GM12878 (cell line): Measurements from ENCODE around the gene NUP50. TPM values are rescaled to one million over a fixed set of nuclear protein-coding genes. Genes with fewer than 3 reads are reported as not detected.

ENCODE experiments used
- ATAC-seq: fragments of 200-7000 bp; cut with Tn5 transposase; 3 replicates; pipeline ENCODE4 v1.9.1; 2020; ENCODE audit warnings: mild to moderate bottlenecking, moderate library complexity
- BruUV-seq: library from RNA; stranded (reverse); fragments of 400-500 nt; replicated peaks from 2 replicates; lab custom pipeline; 2021; lab: Mats Ljungman, UMichigan
- CTCF ChIA-PET: fragments of 300-600 bp; sonication (Branson Sonifier 250); formaldehyde crosslinking; extraction: SDS; loops from one replicate; lab custom pipeline; 2021; ENCODE audit warnings: inconsistent platforms; lab: Yijun Ruan, JAX
- POLR2A ChIA-PET: fragments of 350-600 bp; formaldehyde crosslinking; extraction: SDS; loops from one replicate; lab custom pipeline; 2021; ENCODE audit warnings: inconsistent platforms; lab: Charles Lee
- RAD21 ChIA-PET: fragments of 300-600 bp; sonication (Branson Sonifier 250); formaldehyde crosslinking; loops from one replicate; lab custom pipeline; 2023; ENCODE audit warnings: antibody characterized with exemption; ENCODE audit not compliant: unreplicated experiment; lab: Charles Lee
- SMC1A ChIA-PET: fragments of 300-600 bp; sonication (Branson Sonifier 250); formaldehyde crosslinking; loops from one replicate; lab custom pipeline; 2023; ENCODE audit not compliant: unreplicated experiment, uncharacterized antibody; lab: Charles Lee
- DNase-seq: peaks from one replicate; pipeline ENCODE4 v3.0.0-alpha.2; 2011; ENCODE audit warnings: low read depth, low spot score
- FAIRE-seq: peaks from 3 replicates; lab custom pipeline; 2011; peaks lifted over from hg19 to GRCh38; lab: Jason Lieb, UNC
- H2AFZ ChIP-seq: 2 replicates; pipeline ENCODE4 v1.6.0; 2011; ENCODE audit warnings: low read depth, low read length, control low read depth; ENCODE audit not compliant: control insufficient read depth
- H3K27ac ChIP-seq: 2 replicates; pipeline ENCODE4 v1.5.1; 2011; ENCODE audit warnings: control low read depth; ENCODE audit not compliant: control insufficient read depth, insufficient read depth
- H3K27me3 ChIP-seq, 2 experiments: replicated peaks in 1 of 2; 2 replicates each; pipeline versions ENCODE4 v1.6.0 to v1.6.1; 2011; ENCODE audit warnings: low read length in 1 of 2; ENCODE audit not compliant: control insufficient read depth in 2 of 2, insufficient read depth in 2 of 2
- H3K36me3 ChIP-seq, 2 experiments: 2 replicates each; pipeline ENCODE4 v1.5.1; 2011; ENCODE audit warnings: low read length in 1 of 2; ENCODE audit not compliant: control insufficient read depth in 2 of 2, insufficient read depth in 2 of 2
- H3K4me1 ChIP-seq: 2 replicates; pipeline ENCODE4 v1.6.1; 2011; ENCODE audit warnings: mild to moderate bottlenecking, low read length, moderate library complexity, mixed read lengths; ENCODE audit not compliant: control insufficient read depth, insufficient read depth
- H3K4me2 ChIP-seq: 2 replicates; pipeline ENCODE4 v1.6.0; 2011; ENCODE audit warnings: control low read depth; ENCODE audit not compliant: control insufficient read depth, insufficient read depth
- H3K4me3 ChIP-seq: fragments of 200-600 bp; sonication (generic); 2 replicates; pipeline ENCODE4 v1.5.1; 2016
- H3K79me2 ChIP-seq: 2 replicates; pipeline ENCODE4 v1.6.0; 2011; ENCODE audit warnings: low read length; ENCODE audit not compliant: control insufficient read depth, insufficient read depth
- H3K9ac ChIP-seq: 2 replicates; pipeline ENCODE4 v1.8.0; 2011; ENCODE audit warnings: low read length, control low read depth, mixed read lengths; ENCODE audit not compliant: control insufficient read depth, insufficient read depth
- H3K9me3 ChIP-seq: replicated peaks from 3 replicates; pipeline ENCODE4 v1.5.1; 2011; ENCODE audit warnings: mild to moderate bottlenecking, low read length; ENCODE audit not compliant: control insufficient read depth, insufficient read depth
- H4K20me1 ChIP-seq: 2 replicates; pipeline ENCODE4 v1.6.0; 2011; ENCODE audit not compliant: control insufficient read depth, insufficient read depth
- CHD4 ChIP-seq: fragments of 200-600 bp; sonication (generic); IDR thresholded peaks from 2 replicates; pipeline ENCODE4 v1.6.1; 2016; ENCODE audit warnings: mild to moderate bottlenecking
- ETV6 ChIP-seq, 2 experiments: fragments of 450-650 bp in 1 of 2; IDR thresholded peaks in 1 of 2; conservative IDR thresholded peaks in 1 of 2; 2 replicates each; pipeline ENCODE4 v1.6.1; 2014; ENCODE audit warnings: antibody characterized with exemption in 1 of 2, borderline replicate concordance in 1 of 2, low read depth in 1 of 2, mild to moderate bottlenecking in 1 of 2, moderate library complexity in 1 of 2
- FOS ChIP-seq: IDR thresholded peaks from 3 replicates; pipeline ENCODE4 v1.6.1; 2011; ENCODE audit warnings: borderline replicate concordance; ENCODE audit not compliant: insufficient read length; ENCODE audit errors: extremely low read depth
- LARP7 ChIP-seq: fragments of 450-650 bp; IDR thresholded peaks from 2 replicates; pipeline ENCODE4 v1.6.1; 2017; ENCODE audit warnings: mild to moderate bottlenecking
- SRF ChIP-seq, 2 experiments: IDR thresholded peaks; 2 replicates each; pipeline ENCODE4 v1.6.1; 2011; ENCODE audit warnings: low read depth in 2 of 2, low read length in 2 of 2, mild to moderate bottlenecking in 1 of 2, moderate library complexity in 1 of 2
- SUPT20H ChIP-seq: IDR thresholded peaks from 2 replicates; pipeline ENCODE4 v1.6.1; 2011; ENCODE audit warnings: low read depth, mild to moderate bottlenecking, low read length, moderate library complexity, borderline replicate concordance; ENCODE audit not compliant: control insufficient read depth
- WRNIP1 ChIP-seq: IDR thresholded peaks from 2 replicates; pipeline ENCODE4 v1.6.1; 2011; ENCODE audit warnings: low read depth, low read length, improper control_type of control experiment, borderline replicate concordance
- YY1 ChIP-seq: IDR thresholded peaks from 2 replicates; pipeline ENCODE4 v1.6.1; 2011; ENCODE audit warnings: low read depth, mild to moderate bottlenecking, low read length
- ZNF207 ChIP-seq: fragments of 450-650 bp; IDR thresholded peaks from 2 replicates; pipeline ENCODE4 v1.6.1; 2014; ENCODE audit warnings: antibody characterized with exemption, mild to moderate bottlenecking, borderline replicate concordance
- WGBS: methylation state at CpG from one replicate; pipeline ENCODE4 v1.1.6; 2016; ENCODE audit warnings: low lambda C conversion rate; ENCODE audit not compliant: insufficient replicate concordance, insufficient coverage; ENCODE audit errors: missing lambda C conversion rate; 5-methylcytosine and 5-hydroxymethylcytosine counted together
- in situ Hi-C: fragments of 300-500 bp; cut with MboI; formaldehyde crosslinking; loops from 9 replicates; pipeline ENCODE4 v1.14.3; 2018; ENCODE audit warnings: mixed read lengths
- intact Hi-C: fragments of 100-400 bp; cut with micrococcal nuclease; formaldehyde crosslinking; loops from one replicate; pipeline ENCODE4 v1.14.2; 2022; ENCODE audit not compliant: unreplicated experiment
- polyA plus RNA-seq, 11 experiments: library from polyadenylated mRNA; depleted of rRNA in 4 of 11; unstranded in 6 of 11; stranded (reverse) in 5 of 11; fragments of >200 nt; fragmentation: Nextera tagmentation in 4 of 11; fragmentation: Illumina TruSeq in 1 of 11; extraction: Ambion mirVana in 4 of 11; extraction: Trizol in 1 of 11; gene quantifications; 1 replicate in 1 of 11; 2 replicates in 10 of 11; pipeline versions ENCODE4 v1.2.1 to v1.2.3, GENCODE V29; 2011 to 2016; ENCODE audit warnings: inconsistent platforms in 2 of 11, missing spikeins in 2 of 11, low read depth in 1 of 11
- total RNA-seq, 4 experiments: library from RNA; depleted of rRNA in 3 of 4; stranded (reverse); fragments of >200 nt in 3 of 4; fragmentation: Illumina TruSeq in 1 of 4; extraction: Trizol in 1 of 4; gene quantifications; 2 replicates each; pipeline versions ENCODE4 v1.2.1 to v1.2.3, GENCODE V29; 2013 to 2021
- TF ChIP-seq, protein P1 (sequence below): fragments of 450-650 bp; IDR thresholded peaks from 2 replicates; pipeline ENCODE4 v1.6.1; 2017; ENCODE audit warnings: low read depth, mild to moderate bottlenecking, moderate library complexity
- TF ChIP-seq, protein P2 (sequence below), 3 experiments: IDR thresholded peaks in 2 of 3; conservative IDR thresholded peaks in 1 of 3; 2 replicates each; pipeline ENCODE4 v1.5.1; 2011; ENCODE audit warnings: low read depth in 3 of 3, low read length in 3 of 3, mild to moderate bottlenecking in 3 of 3, control low read depth in 2 of 3, moderate library complexity in 2 of 3, inconsistent platforms in 1 of 3, mixed read lengths in 1 of 3; ENCODE audit not compliant: control insufficient read depth in 2 of 3, insufficient read depth in 1 of 3; ENCODE audit errors: extremely low read depth in 1 of 3
- TF ChIP-seq, protein P3 (sequence below): IDR thresholded peaks from 2 replicates; pipeline ENCODE4 v1.6.1; 2011; ENCODE audit warnings: low read depth, mild to moderate bottlenecking, low read length, moderate library complexity, borderline replicate concordance; ENCODE audit errors: extremely low read depth

NUP50 gene
- total and polyA plus RNA-seq, 10 of the 15 experiments (the other 5 are each of a cell fraction or from before 2014, with no cell fraction given) = 36.8 to 125 (median 78.8) TPM

DNA sequence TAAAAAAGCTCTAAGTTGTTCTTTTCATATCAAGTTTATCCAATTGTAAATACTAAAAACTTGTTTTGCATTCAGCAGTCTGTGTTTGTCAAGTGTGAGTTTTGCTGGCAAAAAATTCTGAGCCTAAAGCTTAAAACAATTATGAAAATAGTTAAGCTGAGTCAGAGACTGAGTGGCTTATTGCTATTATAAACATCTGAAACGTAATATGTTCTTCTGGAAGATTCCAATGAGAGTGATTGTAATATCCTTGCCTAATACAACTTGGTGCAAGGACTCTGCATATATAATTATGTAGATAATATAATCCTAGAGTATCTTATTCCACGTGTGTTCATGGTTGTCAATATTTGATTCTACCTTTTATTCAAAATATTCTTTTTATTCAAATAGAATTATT lies 14.1 kb upstream of the NUP50 start:
- Histone ChIP-seq H3K27me3 (no peaks in the 10 kb centered on the region), H3K36me3 (no peaks in the 10 kb centered on the region; a peak in 1 of 4 replicates), H2AFZ (no peak overlapping the region), H4K20me1 (no peaks in the 10 kb centered on the region), H3K4me1 (no peaks in the 10 kb centered on the region), H3K79me2 (no peaks in the 10 kb centered on the region), H3K27ac (no peak overlapping the region), H3K9ac (no peak overlapping the region), H3K4me3 (no peak overlapping the region), H3K9me3 (no peaks in the 10 kb centered on the region), H3K4me2 (no peak overlapping the region)
- intact Hi-C loops = no loop called here
- FAIRE-seq (no peak), DNase-seq (no peak), ATAC-seq (no peak)
- WGBS = 96% methylated on average over 2 of the region's 2 CpGs
- SMC1A ChIA-PET = interaction anchor here (0.6 to 1.4 kb wide), 2 partner anchors 9 to 12 kb away, joined by 3 read pairs; no protein-coding TSS in a partner anchor
- no TSS peak for BruUV-seq
- RAD21 ChIA-PET = interaction anchor here (0.9 kb wide), 1 partner anchor 14 kb away, joined by 3 read pairs; the partner anchor contains the start of gene NUP50
- CTCF ChIA-PET = interaction anchor here (1.3 to 2.3 kb wide), 3 partner anchors 10 to 113 kb away, joined by 3 to 8 read pairs (median 5); partner anchors contain the start of gene NUP50
- TF ChIP-seq ETV6 (conservative IDR thresholded peaks at IDR 0.05 in 1 of 2, IDR thresholded peaks at IDR 0.05 in 1 of 2; ENCODE audit: borderline replicate concordance in 1 of 2, low read depth in 1 of 2) (no peak), ZNF207 (no peak), YY1 (no peak), LARP7 (no peak), WRNIP1 (no peak), SUPT20H (no peak), CHD4 (no peak), FOS (no peak), SRF (IDR thresholded peaks at IDR 0.05; ENCODE audit: low read depth in 2 of 2, low read length in 2 of 2) (no peak)
- TF ChIP-seq, protein P1, sequence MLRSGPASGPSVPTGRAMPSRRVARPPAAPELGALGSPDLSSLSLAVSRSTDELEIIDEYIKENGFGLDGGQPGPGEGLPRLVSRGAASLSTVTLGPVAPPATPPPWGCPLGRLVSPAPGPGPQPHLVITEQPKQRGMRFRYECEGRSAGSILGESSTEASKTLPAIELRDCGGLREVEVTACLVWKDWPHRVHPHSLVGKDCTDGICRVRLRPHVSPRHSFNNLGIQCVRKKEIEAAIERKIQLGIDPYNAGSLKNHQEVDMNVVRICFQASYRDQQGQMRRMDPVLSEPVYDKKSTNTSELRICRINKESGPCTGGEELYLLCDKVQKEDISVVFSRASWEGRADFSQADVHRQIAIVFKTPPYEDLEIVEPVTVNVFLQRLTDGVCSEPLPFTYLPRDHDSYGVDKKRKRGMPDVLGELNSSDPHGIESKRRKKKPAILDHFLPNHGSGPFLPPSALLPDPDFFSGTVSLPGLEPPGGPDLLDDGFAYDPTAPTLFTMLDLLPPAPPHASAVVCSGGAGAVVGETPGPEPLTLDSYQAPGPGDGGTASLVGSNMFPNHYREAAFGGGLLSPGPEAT = no peak
- TF ChIP-seq, protein P2, sequence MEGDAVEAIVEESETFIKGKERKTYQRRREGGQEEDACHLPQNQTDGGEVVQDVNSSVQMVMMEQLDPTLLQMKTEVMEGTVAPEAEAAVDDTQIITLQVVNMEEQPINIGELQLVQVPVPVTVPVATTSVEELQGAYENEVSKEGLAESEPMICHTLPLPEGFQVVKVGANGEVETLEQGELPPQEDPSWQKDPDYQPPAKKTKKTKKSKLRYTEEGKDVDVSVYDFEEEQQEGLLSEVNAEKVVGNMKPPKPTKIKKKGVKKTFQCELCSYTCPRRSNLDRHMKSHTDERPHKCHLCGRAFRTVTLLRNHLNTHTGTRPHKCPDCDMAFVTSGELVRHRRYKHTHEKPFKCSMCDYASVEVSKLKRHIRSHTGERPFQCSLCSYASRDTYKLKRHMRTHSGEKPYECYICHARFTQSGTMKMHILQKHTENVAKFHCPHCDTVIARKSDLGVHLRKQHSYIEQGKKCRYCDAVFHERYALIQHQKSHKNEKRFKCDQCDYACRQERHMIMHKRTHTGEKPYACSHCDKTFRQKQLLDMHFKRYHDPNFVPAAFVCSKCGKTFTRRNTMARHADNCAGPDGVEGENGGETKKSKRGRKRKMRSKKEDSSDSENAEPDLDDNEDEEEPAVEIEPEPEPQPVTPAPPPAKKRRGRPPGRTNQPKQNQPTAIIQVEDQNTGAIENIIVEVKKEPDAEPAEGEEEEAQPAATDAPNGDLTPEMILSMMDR (IDR thresholded peaks at IDR 0.05 in 2 of 3, conservative IDR thresholded peaks at IDR 0.05 in 1 of 3; ENCODE audit: control insufficient read depth in 2 of 3, extremely low read depth in 1 of 3, insufficient read depth in 1 of 3, low read depth in 3 of 3, low read length in 3 of 3) = no peak
- TF ChIP-seq, protein P3, sequence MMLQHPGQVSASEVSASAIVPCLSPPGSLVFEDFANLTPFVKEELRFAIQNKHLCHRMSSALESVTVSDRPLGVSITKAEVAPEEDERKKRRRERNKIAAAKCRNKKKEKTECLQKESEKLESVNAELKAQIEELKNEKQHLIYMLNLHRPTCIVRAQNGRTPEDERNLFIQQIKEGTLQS = no peak
- in situ Hi-C loops = no loop called here
- POLR2A ChIA-PET = interaction anchor here (0.7 kb wide), 1 partner anchor 18 kb away, joined by 3 read pairs; no protein-coding TSS in a partner anchor
